ENCODE results near the gene TOE1. TPM values are rescaled to one million over a fixed set of nuclear protein-coding genes. Genes with fewer than 3 reads are reported as not detected.

The TOE1 gene
- total and polyA plus RNA-seq, 9 of the 15 experiments (the other 6 are each of a cell fraction or from before 2014, with no cell fraction given), result 32.1 to 85.7 (median 38.0) TPM

DNA sequence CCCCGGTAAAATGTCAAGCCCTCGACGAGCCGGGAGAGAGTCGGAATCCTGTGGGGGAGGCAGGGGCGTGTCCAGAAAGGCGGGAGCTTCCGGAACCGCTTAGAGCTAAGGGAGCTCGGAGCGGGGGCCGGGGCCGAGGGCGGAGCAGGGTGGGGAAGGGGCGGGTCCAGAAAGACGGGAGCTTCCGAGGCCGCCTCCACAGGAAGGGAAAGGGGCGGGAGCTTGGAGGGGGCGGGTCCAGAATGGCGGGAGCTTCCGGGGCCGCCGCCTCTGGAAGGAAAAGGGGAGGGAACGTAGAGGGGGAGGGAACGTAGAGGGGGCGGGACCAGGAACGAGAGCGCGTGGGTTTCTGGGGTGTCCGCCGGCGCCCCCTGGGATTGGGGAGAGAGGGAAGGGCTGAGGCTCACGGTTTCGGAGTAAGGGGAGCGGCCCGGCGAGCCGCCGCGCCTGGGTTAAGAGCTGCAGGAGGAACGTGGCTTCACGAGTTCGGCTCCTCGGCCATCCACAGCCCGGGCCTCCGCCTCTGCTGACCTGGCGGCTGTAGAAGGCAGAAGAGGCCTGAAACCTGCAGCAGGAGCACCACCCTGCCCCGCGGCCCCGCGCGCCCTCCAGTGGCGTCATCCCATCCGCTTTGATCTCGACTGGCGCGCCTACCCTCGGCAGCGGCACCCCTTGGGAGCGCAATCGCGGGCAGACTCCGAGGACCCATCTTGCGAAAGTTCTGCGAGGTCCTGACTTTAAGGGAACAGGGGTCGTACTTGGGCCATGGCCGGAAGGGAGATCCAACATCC is 36.3 kb upstream of the TOE1 start (continued):
- TF ChIP-seq, protein P1, sequence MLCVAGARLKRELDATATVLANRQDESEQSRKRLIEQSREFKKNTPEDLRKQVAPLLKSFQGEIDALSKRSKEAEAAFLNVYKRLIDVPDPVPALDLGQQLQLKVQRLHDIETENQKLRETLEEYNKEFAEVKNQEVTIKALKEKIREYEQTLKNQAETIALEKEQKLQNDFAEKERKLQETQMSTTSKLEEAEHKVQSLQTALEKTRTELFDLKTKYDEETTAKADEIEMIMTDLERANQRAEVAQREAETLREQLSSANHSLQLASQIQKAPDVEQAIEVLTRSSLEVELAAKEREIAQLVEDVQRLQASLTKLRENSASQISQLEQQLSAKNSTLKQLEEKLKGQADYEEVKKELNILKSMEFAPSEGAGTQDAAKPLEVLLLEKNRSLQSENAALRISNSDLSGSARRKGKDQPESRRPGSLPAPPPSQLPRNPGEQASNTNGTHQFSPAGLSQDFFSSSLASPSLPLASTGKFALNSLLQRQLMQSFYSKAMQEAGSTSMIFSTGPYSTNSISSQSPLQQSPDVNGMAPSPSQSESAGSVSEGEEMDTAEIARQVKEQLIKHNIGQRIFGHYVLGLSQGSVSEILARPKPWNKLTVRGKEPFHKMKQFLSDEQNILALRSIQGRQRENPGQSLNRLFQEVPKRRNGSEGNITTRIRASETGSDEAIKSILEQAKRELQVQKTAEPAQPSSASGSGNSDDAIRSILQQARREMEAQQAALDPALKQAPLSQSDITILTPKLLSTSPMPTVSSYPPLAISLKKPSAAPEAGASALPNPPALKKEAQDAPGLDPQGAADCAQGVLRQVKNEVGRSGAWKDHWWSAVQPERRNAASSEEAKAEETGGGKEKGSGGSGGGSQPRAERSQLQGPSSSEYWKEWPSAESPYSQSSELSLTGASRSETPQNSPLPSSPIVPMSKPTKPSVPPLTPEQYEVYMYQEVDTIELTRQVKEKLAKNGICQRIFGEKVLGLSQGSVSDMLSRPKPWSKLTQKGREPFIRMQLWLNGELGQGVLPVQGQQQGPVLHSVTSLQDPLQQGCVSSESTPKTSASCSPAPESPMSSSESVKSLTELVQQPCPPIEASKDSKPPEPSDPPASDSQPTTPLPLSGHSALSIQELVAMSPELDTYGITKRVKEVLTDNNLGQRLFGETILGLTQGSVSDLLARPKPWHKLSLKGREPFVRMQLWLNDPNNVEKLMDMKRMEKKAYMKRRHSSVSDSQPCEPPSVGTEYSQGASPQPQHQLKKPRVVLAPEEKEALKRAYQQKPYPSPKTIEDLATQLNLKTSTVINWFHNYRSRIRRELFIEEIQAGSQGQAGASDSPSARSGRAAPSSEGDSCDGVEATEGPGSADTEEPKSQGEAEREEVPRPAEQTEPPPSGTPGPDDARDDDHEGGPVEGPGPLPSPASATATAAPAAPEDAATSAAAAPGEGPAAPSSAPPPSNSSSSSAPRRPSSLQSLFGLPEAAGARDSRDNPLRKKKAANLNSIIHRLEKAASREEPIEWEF (CRISPR knock-in tag; IDR thresholded peaks at IDR 0.05), result no peak
- TF ChIP-seq ZNF197 (CRISPR knock-in tag; IDR thresholded peaks at IDR 0.05; ENCODE audit: low read depth), result 0 out of 2 replicates have a peak, but pooled peaks have one; percentile 32
- TF ChIP-seq ZNF253 (CRISPR knock-in tag; conservative IDR thresholded peaks at IDR 0.05), result no peak
- TF ChIP-seq, protein P2, sequence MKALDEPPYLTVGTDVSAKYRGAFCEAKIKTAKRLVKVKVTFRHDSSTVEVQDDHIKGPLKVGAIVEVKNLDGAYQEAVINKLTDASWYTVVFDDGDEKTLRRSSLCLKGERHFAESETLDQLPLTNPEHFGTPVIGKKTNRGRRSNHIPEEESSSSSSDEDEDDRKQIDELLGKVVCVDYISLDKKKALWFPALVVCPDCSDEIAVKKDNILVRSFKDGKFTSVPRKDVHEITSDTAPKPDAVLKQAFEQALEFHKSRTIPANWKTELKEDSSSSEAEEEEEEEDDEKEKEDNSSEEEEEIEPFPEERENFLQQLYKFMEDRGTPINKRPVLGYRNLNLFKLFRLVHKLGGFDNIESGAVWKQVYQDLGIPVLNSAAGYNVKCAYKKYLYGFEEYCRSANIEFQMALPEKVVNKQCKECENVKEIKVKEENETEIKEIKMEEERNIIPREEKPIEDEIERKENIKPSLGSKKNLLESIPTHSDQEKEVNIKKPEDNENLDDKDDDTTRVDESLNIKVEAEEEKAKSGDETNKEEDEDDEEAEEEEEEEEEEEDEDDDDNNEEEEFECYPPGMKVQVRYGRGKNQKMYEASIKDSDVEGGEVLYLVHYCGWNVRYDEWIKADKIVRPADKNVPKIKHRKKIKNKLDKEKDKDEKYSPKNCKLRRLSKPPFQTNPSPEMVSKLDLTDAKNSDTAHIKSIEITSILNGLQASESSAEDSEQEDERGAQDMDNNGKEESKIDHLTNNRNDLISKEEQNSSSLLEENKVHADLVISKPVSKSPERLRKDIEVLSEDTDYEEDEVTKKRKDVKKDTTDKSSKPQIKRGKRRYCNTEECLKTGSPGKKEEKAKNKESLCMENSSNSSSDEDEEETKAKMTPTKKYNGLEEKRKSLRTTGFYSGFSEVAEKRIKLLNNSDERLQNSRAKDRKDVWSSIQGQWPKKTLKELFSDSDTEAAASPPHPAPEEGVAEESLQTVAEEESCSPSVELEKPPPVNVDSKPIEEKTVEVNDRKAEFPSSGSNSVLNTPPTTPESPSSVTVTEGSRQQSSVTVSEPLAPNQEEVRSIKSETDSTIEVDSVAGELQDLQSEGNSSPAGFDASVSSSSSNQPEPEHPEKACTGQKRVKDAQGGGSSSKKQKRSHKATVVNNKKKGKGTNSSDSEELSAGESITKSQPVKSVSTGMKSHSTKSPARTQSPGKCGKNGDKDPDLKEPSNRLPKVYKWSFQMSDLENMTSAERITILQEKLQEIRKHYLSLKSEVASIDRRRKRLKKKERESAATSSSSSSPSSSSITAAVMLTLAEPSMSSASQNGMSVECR (CRISPR knock-in tag; IDR thresholded peaks at IDR 0.05), result peak; percentile 81
- TF ChIP-seq ZBTB17 (CRISPR knock-in tag; IDR thresholded peaks at IDR 0.05), result peak; percentile 96
- TF ChIP-seq NFRKB (IDR thresholded peaks at IDR 0.05; ENCODE audit: low read depth), result 0 out of 2 replicates have a peak, but pooled peaks have one; percentile 45
- no peak for TF ChIP-seq ZNF140 (CRISPR knock-in tag; IDR thresholded peaks at IDR 0.05)
- TF ChIP-seq, protein P3, sequence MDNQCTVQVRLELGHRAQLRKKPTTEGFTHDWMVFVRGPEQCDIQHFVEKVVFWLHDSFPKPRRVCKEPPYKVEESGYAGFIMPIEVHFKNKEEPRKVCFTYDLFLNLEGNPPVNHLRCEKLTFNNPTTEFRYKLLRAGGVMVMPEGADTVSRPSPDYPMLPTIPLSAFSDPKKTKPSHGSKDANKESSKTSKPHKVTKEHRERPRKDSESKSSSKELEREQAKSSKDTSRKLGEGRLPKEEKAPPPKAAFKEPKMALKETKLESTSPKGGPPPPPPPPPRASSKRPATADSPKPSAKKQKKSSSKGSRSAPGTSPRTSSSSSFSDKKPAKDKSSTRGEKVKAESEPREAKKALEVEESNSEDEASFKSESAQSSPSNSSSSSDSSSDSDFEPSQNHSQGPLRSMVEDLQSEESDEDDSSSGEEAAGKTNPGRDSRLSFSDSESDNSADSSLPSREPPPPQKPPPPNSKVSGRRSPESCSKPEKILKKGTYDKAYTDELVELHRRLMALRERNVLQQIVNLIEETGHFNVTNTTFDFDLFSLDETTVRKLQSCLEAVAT (IDR thresholded peaks at IDR 0.05), result peak; percentile 91 to 95
- TF ChIP-seq CCNT2 (IDR thresholded peaks at IDR 0.05; ENCODE audit: borderline replicate concordance, extremely low read depth, insufficient read length, low read depth, low read length), result peak; percentile 73
- TF ChIP-seq, protein P4, sequence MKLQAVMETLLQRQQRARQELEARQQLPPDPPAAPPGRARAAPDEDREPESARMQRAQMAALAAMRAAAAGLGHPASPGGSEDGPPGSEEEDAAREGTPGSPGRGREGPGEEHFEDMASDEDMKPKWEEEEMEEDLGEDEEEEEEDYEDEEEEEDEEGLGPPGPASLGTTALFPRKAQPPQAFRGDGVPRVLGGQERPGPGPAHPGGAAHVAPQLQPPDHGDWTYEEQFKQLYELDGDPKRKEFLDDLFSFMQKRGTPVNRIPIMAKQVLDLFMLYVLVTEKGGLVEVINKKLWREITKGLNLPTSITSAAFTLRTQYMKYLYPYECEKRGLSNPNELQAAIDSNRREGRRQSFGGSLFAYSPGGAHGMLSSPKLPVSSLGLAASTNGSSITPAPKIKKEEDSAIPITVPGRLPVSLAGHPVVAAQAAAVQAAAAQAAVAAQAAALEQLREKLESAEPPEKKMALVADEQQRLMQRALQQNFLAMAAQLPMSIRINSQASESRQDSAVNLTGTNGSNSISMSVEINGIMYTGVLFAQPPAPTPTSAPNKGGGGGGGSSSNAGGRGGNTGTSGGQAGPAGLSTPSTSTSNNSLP (IDR thresholded peaks at IDR 0.05; ENCODE audit: borderline replicate concordance, low read depth, low read length), result no peak
- TF ChIP-seq TAF9B (IDR thresholded peaks at IDR 0.05; ENCODE audit: partially characterized antibody), result peak; percentile 63
- TF ChIP-seq ZEB2 (IDR thresholded peaks at IDR 0.05), result peak; percentile 49; the same call in 1 of the 2 replicates
- TF ChIP-seq FOXA3 (CRISPR knock-in tag; conservative IDR thresholded peaks at IDR 0.05 in 1 of 2, IDR thresholded peaks at IDR 0.05 in 1 of 2), result peak in 1 of 2 experiments; percentile 64; a peak in 1 of 4 replicates

Measured in K562 (cell line).